ENCODE measurements around the gene SRRM4. TPM values are rescaled to one million over a fixed set of nuclear protein-coding genes. Genes with fewer than 3 reads are reported as not detected.
"Not testable (repeated sequence)": the region's sequence is repeated elsewhere in the genome, so short reads cannot be mapped to it uniquely, and the experiment has no call there.

The SRRM4 gene
- total RNA-seq, 1 donor, result not detected

GRCh38 chr12:119016715-119017114, 35.4 kb downstream of the SRRM4 start:
- no peak for DNase-seq (ENCODE audit: low read depth)
- TF ChIP-seq CTCF (IDR thresholded peaks at IDR 0.05; ENCODE audit: insufficient read depth, low read depth, low read length), result no peak
- H3K4me3 ChIP-seq (ENCODE audit: low read depth, low read length), result no peak overlapping the region

- TF ChIP-seq CTCF (IDR thresholded peaks at IDR 0.05; ENCODE audit: insufficient read depth, low read depth, low read length), result no peak
- no peak for DNase-seq (ENCODE audit: low read depth)
- no peak overlapping the region for H3K4me3 ChIP-seq (ENCODE audit: low read depth, low read length)
Observed at GRCh38 chr12:119019166-119019565, 37.8 kb downstream of the SRRM4 start.

GRCh38 chr12:119020406-119021360, 39.3 kb downstream of the SRRM4 start:
- TF ChIP-seq CTCF (IDR thresholded peaks at IDR 0.05; ENCODE audit: insufficient read depth, low read depth, low read length), result peak; percentile 4
- no peak for DNase-seq (ENCODE audit: low read depth)

GRCh38 chr12:119024356-119024755, 43.0 kb downstream of the SRRM4 start:
- DNase-seq (ENCODE audit: low read depth), result no peak
- no peak for TF ChIP-seq CTCF (IDR thresholded peaks at IDR 0.05; ENCODE audit: insufficient read depth, low read depth, low read length)

More at GRCh38 chr12:119020406-119021360, 39.3 kb downstream of the SRRM4 start:
- no peak overlapping the region for H3K4me3 ChIP-seq (ENCODE audit: low read depth, low read length)

GRCh38 chr12:119025786-119026185, 44.4 kb downstream of the SRRM4 start:
- H3K4me3 ChIP-seq (ENCODE audit: low read depth, low read length), result no peak overlapping the region
- DNase-seq (ENCODE audit: low read depth), result no peak
- no peak for TF ChIP-seq CTCF (IDR thresholded peaks at IDR 0.05; ENCODE audit: insufficient read depth, low read depth, low read length)

More at GRCh38 chr12:119024356-119024755, 43.0 kb downstream of the SRRM4 start:
- H3K4me3 ChIP-seq (ENCODE audit: low read depth, low read length), result no peak overlapping the region

- not testable (repeated sequence) for H3K4me3 ChIP-seq (ENCODE audit: low read depth, low read length); DNase-seq (ENCODE audit: low read depth)
Observed at GRCh38 chr12:119033332-119033731, 52.0 kb downstream of the SRRM4 start.

GRCh38 chr12:119036878-119037825, 55.8 kb downstream of the SRRM4 start:
- peak; percentile 20 for TF ChIP-seq CTCF (IDR thresholded peaks at IDR 0.05; ENCODE audit: insufficient read depth, low read depth, low read length)
- H3K4me3 ChIP-seq (ENCODE audit: low read depth, low read length), result no peak overlapping the region
- DNase-seq (ENCODE audit: low read depth), result peak; percentile 1

Data from fibroblast of villous mesenchyme (primary cell).